Karpas-422 (cell line): Measurements from ENCODE around the gene CTIF. TPM values are rescaled to one million over a fixed set of nuclear protein-coding genes. Genes with fewer than 3 reads are reported as not detected.

Experiments used
- DNase-seq: peaks from one replicate; pipeline ENCODE4 v3.0.0-alpha.2; 2015
- H2AFZ ChIP-seq: fragments of 200-600 bp; sonication (generic); 2 replicates; pipeline ENCODE4 v1.6.1; 2014; ENCODE audit warnings: antibody characterized with exemption, low read length, mixed read lengths
- H3K27ac ChIP-seq: fragments of 200-600 bp; sonication (generic); 2 replicates; pipeline ENCODE4 v1.5.1; 2014; ENCODE audit warnings: mild to moderate bottlenecking, low read length, moderate library complexity
- H3K27me3 ChIP-seq: fragments of 200-600 bp; sonication (generic); 2 replicates; pipeline ENCODE4 v1.6.1; 2014; ENCODE audit warnings: low read length, mixed read lengths
- H3K36me3 ChIP-seq: fragments of 200-600 bp; sonication (generic); 2 replicates; pipeline ENCODE4 v1.6.1; 2014; ENCODE audit warnings: low read length, mixed read lengths; ENCODE audit not compliant: insufficient read depth
- H3K4me1 ChIP-seq: fragments of 200-600 bp; sonication (generic); 2 replicates; pipeline ENCODE4 v1.6.1; 2014; ENCODE audit warnings: mild to moderate bottlenecking, low read length, mixed read lengths
- H3K4me2 ChIP-seq: fragments of 200-600 bp; sonication (generic); 2 replicates; pipeline ENCODE4 v1.6.1; 2014; ENCODE audit warnings: low read length, low read depth, mild to moderate bottlenecking; ENCODE audit not compliant: poor library complexity, severe bottlenecking
- H3K4me3 ChIP-seq: fragments of 200-600 bp; sonication (generic); 2 replicates; pipeline ENCODE4 v1.5.1; 2014; ENCODE audit warnings: mild to moderate bottlenecking, antibody characterized with exemption, low read length, mixed read lengths
- H3K79me2 ChIP-seq: fragments of 200-600 bp; sonication (generic); 2 replicates; pipeline ENCODE4 v1.6.1; 2014; ENCODE audit warnings: mild to moderate bottlenecking, low read length, mixed read lengths
- H3K9ac ChIP-seq: fragments of 200-600 bp; sonication (generic); 2 replicates; pipeline ENCODE4 v1.6.0; 2014; ENCODE audit warnings: low read length
- H3K9me2 ChIP-seq: fragments of 200-600 bp; sonication (generic), shearing (Covaris generic); replicated peaks from 2 replicates; pipeline ENCODE4 v1.6.0; 2014; ENCODE audit warnings: mild to moderate bottlenecking, low read length, moderate library complexity; ENCODE audit not compliant: insufficient read depth
- H3K9me3 ChIP-seq: fragments of 300-700, 200-600 bp; sonication (generic); 2 replicates; pipeline ENCODE4 v1.6.1; 2014; ENCODE audit warnings: low read length, mixed read lengths
- H4K20me1 ChIP-seq: fragments of 200-600 bp; sonication (generic); 2 replicates; pipeline ENCODE4 v1.6.1; 2014; ENCODE audit warnings: mild to moderate bottlenecking, antibody characterized with exemption, low read length, low read depth; ENCODE audit not compliant: insufficient read depth
- total RNA-seq: library from RNA; depleted of rRNA; stranded (reverse); fragments of >200 nt; shearing (Covaris generic); gene quantifications from 2 replicates; pipeline ENCODE4 v1.2.3, GENCODE V29; 2014; ENCODE audit warnings: low replicate concordance

The CTIF gene
- total RNA-seq, 1 experiment from 2014 or later = 0.60 TPM

GRCh38 chr18:48790869-48791635 lies 252.2 kb downstream of the CTIF start:
- no peak overlapping the region for H2AFZ ChIP-seq
- no peak overlapping the region for H3K27ac ChIP-seq
- H3K27me3 ChIP-seq = no peaks in the 10 kb centered on the region
- no peaks in the 10 kb centered on the region for H3K4me1 ChIP-seq
- no peak overlapping the region for H3K9ac ChIP-seq
- H3K9me3 ChIP-seq = no peaks in the 10 kb centered on the region
- no peaks in the 10 kb centered on the region for H4K20me1 ChIP-seq
- H3K9me2 ChIP-seq = no peaks in the 10 kb centered on the region
- H3K4me3 ChIP-seq = no peak overlapping the region
- H3K36me3 ChIP-seq = no peaks in the 10 kb centered on the region
- H3K79me2 ChIP-seq = no peaks in the 10 kb centered on the region
- H3K4me2 ChIP-seq = no peak overlapping the region
- DNase-seq = no peak

- Histone ChIP-seq H3K27ac (no peak overlapping the region), H3K9me2 (no peaks in the 10 kb centered on the region), H3K4me3 (no peak overlapping the region), H3K79me2 (no peaks in the 10 kb centered on the region), H3K9me3 (no peaks in the 10 kb centered on the region), H3K36me3 (no peaks in the 10 kb centered on the region), H3K9ac (no peak overlapping the region), H4K20me1 (no peaks in the 10 kb centered on the region), H3K27me3 (no peaks in the 10 kb centered on the region), H3K4me2 (no peak overlapping the region), H3K4me1 (no peaks in the 10 kb centered on the region), H2AFZ (no peak overlapping the region)
- DNase-seq = no peak
Observed at GRCh38 chr18:48791636-48792105, 252.8 kb downstream of the CTIF start.

GRCh38 chr18:48792141-48792540 lies 253.3 kb downstream of the CTIF start:
- Histone ChIP-seq H3K79me2 (no peaks in the 10 kb centered on the region), H3K36me3 (no peaks in the 10 kb centered on the region), H4K20me1 (no peaks in the 10 kb centered on the region), H3K9me3 (no peaks in the 10 kb centered on the region), H3K4me3 (no peak overlapping the region), H2AFZ (no peak overlapping the region), H3K9me2 (no peaks in the 10 kb centered on the region), H3K4me1 (no peaks in the 10 kb centered on the region), H3K27ac (no peak overlapping the region), H3K4me2 (no peak overlapping the region), H3K27me3 (no peaks in the 10 kb centered on the region), H3K9ac (no peak overlapping the region)
- DNase-seq = no peak

- Histone ChIP-seq H3K36me3 (no peaks in the 10 kb centered on the region), H2AFZ (no peak overlapping the region), H3K27ac (no peak overlapping the region), H3K4me2 (no peak overlapping the region), H3K79me2 (no peaks in the 10 kb centered on the region), H3K27me3 (no peaks in the 10 kb centered on the region), H3K4me1 (peaks cover 5% of the 10 kb centered on the region), H3K9me3 (no peaks in the 10 kb centered on the region), H3K9me2 (no peaks in the 10 kb centered on the region), H3K4me3 (no peak overlapping the region), H4K20me1 (no peaks in the 10 kb centered on the region), H3K9ac (no peak overlapping the region)
- no peak for DNase-seq
Observed at GRCh38 chr18:48792611-48793380, 254.0 kb downstream of the CTIF start.

GRCh38 chr18:48794251-48794970 lies 255.6 kb downstream of the CTIF start:
- no peak for DNase-seq
- Histone ChIP-seq H4K20me1 (no peaks in the 10 kb centered on the region), H3K27me3 (no peaks in the 10 kb centered on the region), H3K9me3 (no peaks in the 10 kb centered on the region), H3K4me3 (no peak overlapping the region), H3K36me3 (no peaks in the 10 kb centered on the region), H3K9ac (no peak overlapping the region), H3K9me2 (no peaks in the 10 kb centered on the region), H2AFZ (no peak overlapping the region), H3K79me2 (no peaks in the 10 kb centered on the region), H3K4me1 (peaks cover 14% of the 10 kb centered on the region), H3K27ac (no peak overlapping the region), H3K4me2 (no peak overlapping the region)

GRCh38 chr18:48795696-48796095 lies 256.9 kb downstream of the CTIF start:
- no peaks in the 10 kb centered on the region for H4K20me1 ChIP-seq
- no peaks in the 10 kb centered on the region for H3K9me3 ChIP-seq
- no peak overlapping the region for H3K27ac ChIP-seq
- H3K4me2 ChIP-seq = no peak overlapping the region
- no peaks in the 10 kb centered on the region for H3K36me3 ChIP-seq
- DNase-seq = no peak
- no peaks in the 10 kb centered on the region for H3K9me2 ChIP-seq
- no peak overlapping the region for H3K9ac ChIP-seq
- no peak overlapping the region for H2AFZ ChIP-seq
- H3K4me1 ChIP-seq = peaks cover 14% of the 10 kb centered on the region
- H3K27me3 ChIP-seq = no peaks in the 10 kb centered on the region
- no peaks in the 10 kb centered on the region for H3K79me2 ChIP-seq
- no peak overlapping the region for H3K4me3 ChIP-seq

GRCh38 chr18:48796491-48797205 lies 257.8 kb downstream of the CTIF start:
- no peak for DNase-seq
- Histone ChIP-seq H3K9ac (no peak overlapping the region), H3K27ac (no peak overlapping the region), H3K9me3 (no peaks in the 10 kb centered on the region), H3K79me2 (no peaks in the 10 kb centered on the region), H3K4me2 (no peak overlapping the region), H3K4me3 (no peak overlapping the region), H3K27me3 (no peaks in the 10 kb centered on the region), H4K20me1 (no peaks in the 10 kb centered on the region), H2AFZ (no peak overlapping the region), H3K36me3 (no peaks in the 10 kb centered on the region), H3K4me1 (peaks cover 14% of the 10 kb centered on the region), H3K9me2 (no peaks in the 10 kb centered on the region)
